ENCODE results near the gene PI4K2B. TPM values are rescaled to one million over a fixed set of nuclear protein-coding genes. Genes with fewer than 3 reads are reported as not detected.

PI4K2B gene
- total RNA-seq, 1 experiment from 2014 or later, result 10.3 TPM

- H3K4me3 Mint-ChIP-seq, result no peak overlapping the region
- H3K23me2 ChIP-seq (ENCODE audit: insufficient read length, low read depth, low read length, poor library complexity, severe bottlenecking), result no peaks in the 10 kb centered on the region
Observed at GRCh38 chr4:25290490-25291067, 56.7 kb downstream of the PI4K2B start.

More at GRCh38 chr4:25290490-25291067, 56.7 kb downstream of the PI4K2B start:
- H2BK12ac ChIP-seq (ENCODE audit: insufficient read length, low read depth, low read length), result no peak overlapping the region
- no peak overlapping the region for H3K23ac ChIP-seq (ENCODE audit: insufficient read length, low read depth, low read length)
- H3K27me3 ChIP-seq (ENCODE audit: insufficient read depth, low read length), result no peaks in the 10 kb centered on the region
- no peak overlapping the region for H3K56ac ChIP-seq (ENCODE audit: insufficient read length, low read depth, low read length)
- DNase-seq, result no peak
- no CpG with 5 or more reads among the region's 11 CpGs for WGBS (ENCODE audit: extremely low coverage, insufficient read length, low lambda C conversion rate)
- H2AFZ ChIP-seq (ENCODE audit: low read length), result no peak overlapping the region
- H4K8ac ChIP-seq (replicated peaks; ENCODE audit: insufficient read length, low read depth, low read length), result no peak overlapping the region
- Mint-ChIP-seq H3K4me1 (0 out of 4 replicates have a peak, but pooled peaks cover 0 to 5% of the 10 kb centered on the region in 2 experiments), H3K36me3 (ENCODE audit: insufficient read depth in 1 of 3, low read depth in 3 of 3) (peaks cover 0 to 6% (median 3%) of the 10 kb centered on the region in 3 experiments; a peak in 4 of 7 replicates), H3K27ac (no peak overlapping the region), H3K9me3 (peaks cover 7 to 9% of the 10 kb centered on the region in 2 experiments; a peak in 3 of 5 replicates), H3K27me3 (ENCODE audit: low read depth) (peaks cover 8% of the 10 kb centered on the region)
- H3K27ac ChIP-seq (ENCODE audit: insufficient read length, low read depth, low read length), result no peak overlapping the region
- no peak overlapping the region for H2BK15ac ChIP-seq (ENCODE audit: low read depth, low read length)
- no peak overlapping the region for H3K9ac ChIP-seq (ENCODE audit: extremely low read depth, insufficient read length, low read length)
- no peak overlapping the region for H4K91ac ChIP-seq (ENCODE audit: insufficient read length, low read depth, low read length)
- H3K4ac ChIP-seq (ENCODE audit: low read depth, low read length), result no peak overlapping the region
- H3K14ac ChIP-seq (ENCODE audit: insufficient read depth, low read length), result no peak overlapping the region
- H2BK5ac ChIP-seq (ENCODE audit: insufficient read length, low read length), result no peak overlapping the region
- H2BK120ac ChIP-seq (ENCODE audit: low read depth, low read length, poor library complexity, severe bottlenecking), result no peak overlapping the region
- no peaks in the 10 kb centered on the region for H3K79me1 ChIP-seq (ENCODE audit: insufficient read depth, low read depth, low read length, poor library complexity, severe bottlenecking)
- H3K9me3 ChIP-seq (ENCODE audit: control insufficient read depth, low read depth, low read length), result no peaks in the 10 kb centered on the region
- H3K79me2 ChIP-seq (ENCODE audit: insufficient read depth, low read length), result no peaks in the 10 kb centered on the region
- no peak overlapping the region for H2AK5ac ChIP-seq (ENCODE audit: insufficient read length, low read length)
- no peak for TF ChIP-seq CTCF (conservative IDR thresholded peaks at IDR 0.05)
- H3K4me1 ChIP-seq (ENCODE audit: insufficient read depth, low read length), result no peaks in the 10 kb centered on the region
- H2BK20ac ChIP-seq (ENCODE audit: low read depth, low read length, poor library complexity, severe bottlenecking), result no peak overlapping the region
- no peak overlapping the region for H3K18ac ChIP-seq (ENCODE audit: insufficient read length, low read depth, low read length)
- no peak overlapping the region for H3T11ph ChIP-seq (ENCODE audit: low read length)
- H4K5ac ChIP-seq (ENCODE audit: insufficient read length, low read depth, low read length), result no peak overlapping the region
- no peak overlapping the region for H3K4me2 ChIP-seq (ENCODE audit: insufficient read depth, insufficient read length, low read length)
- no peaks in the 10 kb centered on the region for H4K20me1 ChIP-seq (ENCODE audit: control insufficient read depth, insufficient read depth, insufficient read length)

Measured in H9 (cell line).